HepG2 (cell line): ENCODE data around the gene ETV1. TPM values are rescaled to one million over a fixed set of nuclear protein-coding genes. Genes with fewer than 3 reads are reported as not detected.

Experiments used
- RNF2 ChIP-seq: fragments of 450-650 bp; conservative IDR thresholded peaks from 2 replicates; pipeline ENCODE4 v1.6.1; 2016; ENCODE audit warnings: low read depth
- ZNF12 ChIP-seq: sonication (generic); formaldehyde crosslinking; IDR thresholded peaks from 2 replicates; pipeline ENCODE4 v1.5.0; 2020; ENCODE audit warnings: missing genetic modification reagents
- ZNF207 ChIP-seq: fragments of 450-650 bp; IDR thresholded peaks from 2 replicates; pipeline ENCODE4 v1.6.1; 2016; ENCODE audit warnings: antibody characterized with exemption, borderline replicate concordance
- ZNF7 ChIP-seq: IDR thresholded peaks from 2 replicates; pipeline ENCODE4 v1.6.1; 2016; ENCODE audit warnings: missing biosample characterization, missing genetic modification reagents
- polyA plus RNA-seq, 8 experiments: library from polyadenylated mRNA; depleted of rRNA in 3 of 8; stranded (reverse) in 7 of 8; unstranded in 1 of 8; fragments of >200 nt; fragmentation: Illumina TruSeq in 4 of 8; extraction: Trizol in 4 of 8; gene quantifications; 2 replicates each; pipeline versions ENCODE4 v1.2.1 to v1.2.3, GENCODE V29; 2011 to 2016; ENCODE audit warnings: low read depth in 4 of 8, missing spikeins in 1 of 8, mixed read lengths in 1 of 8; ENCODE audit not compliant: insufficient read depth in 1 of 8
- total RNA-seq, 5 experiments: library from RNA; depleted of rRNA; stranded (reverse); fragments of >200 nt; fragmentation: Illumina TruSeq; extraction: Trizol; gene quantifications; 2 replicates each; pipeline ENCODE4 v1.2.3, GENCODE V29; 2016; ENCODE audit warnings: low read depth in 1 of 5
- TF ChIP-seq, protein P1 (sequence below): sonication (generic); formaldehyde crosslinking; IDR thresholded peaks from 2 replicates; pipeline ENCODE4 v1.5.0; 2020; ENCODE audit warnings: mild to moderate bottlenecking, missing genetic modification reagents, moderate library complexity
- TF ChIP-seq, protein P2 (sequence below): sonication (generic); formaldehyde crosslinking; IDR thresholded peaks from 2 replicates; pipeline ENCODE4 v1.4.0; 2020; ENCODE audit warnings: mild to moderate bottlenecking, missing genetic modification reagents
- TF ChIP-seq, protein P3 (sequence below): IDR thresholded peaks from 2 replicates; pipeline ENCODE4 v1.6.1; 2016; ENCODE audit warnings: low read depth, missing genetic modification reagents, missing compliant biosample characterization

The ETV1 gene
- total and polyA plus RNA-seq, 2 of the 13 experiments (the other 11 are each of a cell fraction or from before 2014, with no cell fraction given): 0.04 to 0.24 TPM

DNA sequence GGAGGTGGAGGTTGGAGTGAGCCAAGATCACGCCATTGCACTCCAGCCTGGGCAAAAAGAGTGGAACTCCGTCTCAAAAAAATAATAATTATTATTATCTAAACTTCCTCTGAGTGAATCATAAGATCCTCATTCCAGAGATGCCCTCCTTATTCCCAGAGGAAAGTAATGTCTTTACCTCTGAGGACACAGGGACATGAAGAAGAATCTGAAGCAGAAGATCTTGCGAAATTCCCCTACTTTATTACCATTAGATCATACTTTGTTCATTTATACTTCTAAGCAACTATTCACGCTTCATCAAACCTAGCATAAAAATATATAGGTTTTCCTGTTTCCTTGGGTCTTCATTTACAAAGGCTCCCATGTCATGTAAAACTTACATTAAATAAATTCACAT, 143.1 kb downstream of the ETV1 start (continued):
- TF ChIP-seq ZNF207 (no peak), ZNF7 (CRISPR knock-in tag) (no peak), RNF2 (no peak), ZNF12 (CRISPR knock-in tag) (no peak)
- TF ChIP-seq, protein P1, sequence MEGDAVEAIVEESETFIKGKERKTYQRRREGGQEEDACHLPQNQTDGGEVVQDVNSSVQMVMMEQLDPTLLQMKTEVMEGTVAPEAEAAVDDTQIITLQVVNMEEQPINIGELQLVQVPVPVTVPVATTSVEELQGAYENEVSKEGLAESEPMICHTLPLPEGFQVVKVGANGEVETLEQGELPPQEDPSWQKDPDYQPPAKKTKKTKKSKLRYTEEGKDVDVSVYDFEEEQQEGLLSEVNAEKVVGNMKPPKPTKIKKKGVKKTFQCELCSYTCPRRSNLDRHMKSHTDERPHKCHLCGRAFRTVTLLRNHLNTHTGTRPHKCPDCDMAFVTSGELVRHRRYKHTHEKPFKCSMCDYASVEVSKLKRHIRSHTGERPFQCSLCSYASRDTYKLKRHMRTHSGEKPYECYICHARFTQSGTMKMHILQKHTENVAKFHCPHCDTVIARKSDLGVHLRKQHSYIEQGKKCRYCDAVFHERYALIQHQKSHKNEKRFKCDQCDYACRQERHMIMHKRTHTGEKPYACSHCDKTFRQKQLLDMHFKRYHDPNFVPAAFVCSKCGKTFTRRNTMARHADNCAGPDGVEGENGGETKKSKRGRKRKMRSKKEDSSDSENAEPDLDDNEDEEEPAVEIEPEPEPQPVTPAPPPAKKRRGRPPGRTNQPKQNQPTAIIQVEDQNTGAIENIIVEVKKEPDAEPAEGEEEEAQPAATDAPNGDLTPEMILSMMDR (CRISPR knock-in tag): no peak
- TF ChIP-seq, protein P2, sequence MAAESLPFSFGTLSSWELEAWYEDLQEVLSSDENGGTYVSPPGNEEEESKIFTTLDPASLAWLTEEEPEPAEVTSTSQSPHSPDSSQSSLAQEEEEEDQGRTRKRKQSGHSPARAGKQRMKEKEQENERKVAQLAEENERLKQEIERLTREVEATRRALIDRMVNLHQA (CRISPR knock-in tag): no peak
- TF ChIP-seq, protein P3, sequence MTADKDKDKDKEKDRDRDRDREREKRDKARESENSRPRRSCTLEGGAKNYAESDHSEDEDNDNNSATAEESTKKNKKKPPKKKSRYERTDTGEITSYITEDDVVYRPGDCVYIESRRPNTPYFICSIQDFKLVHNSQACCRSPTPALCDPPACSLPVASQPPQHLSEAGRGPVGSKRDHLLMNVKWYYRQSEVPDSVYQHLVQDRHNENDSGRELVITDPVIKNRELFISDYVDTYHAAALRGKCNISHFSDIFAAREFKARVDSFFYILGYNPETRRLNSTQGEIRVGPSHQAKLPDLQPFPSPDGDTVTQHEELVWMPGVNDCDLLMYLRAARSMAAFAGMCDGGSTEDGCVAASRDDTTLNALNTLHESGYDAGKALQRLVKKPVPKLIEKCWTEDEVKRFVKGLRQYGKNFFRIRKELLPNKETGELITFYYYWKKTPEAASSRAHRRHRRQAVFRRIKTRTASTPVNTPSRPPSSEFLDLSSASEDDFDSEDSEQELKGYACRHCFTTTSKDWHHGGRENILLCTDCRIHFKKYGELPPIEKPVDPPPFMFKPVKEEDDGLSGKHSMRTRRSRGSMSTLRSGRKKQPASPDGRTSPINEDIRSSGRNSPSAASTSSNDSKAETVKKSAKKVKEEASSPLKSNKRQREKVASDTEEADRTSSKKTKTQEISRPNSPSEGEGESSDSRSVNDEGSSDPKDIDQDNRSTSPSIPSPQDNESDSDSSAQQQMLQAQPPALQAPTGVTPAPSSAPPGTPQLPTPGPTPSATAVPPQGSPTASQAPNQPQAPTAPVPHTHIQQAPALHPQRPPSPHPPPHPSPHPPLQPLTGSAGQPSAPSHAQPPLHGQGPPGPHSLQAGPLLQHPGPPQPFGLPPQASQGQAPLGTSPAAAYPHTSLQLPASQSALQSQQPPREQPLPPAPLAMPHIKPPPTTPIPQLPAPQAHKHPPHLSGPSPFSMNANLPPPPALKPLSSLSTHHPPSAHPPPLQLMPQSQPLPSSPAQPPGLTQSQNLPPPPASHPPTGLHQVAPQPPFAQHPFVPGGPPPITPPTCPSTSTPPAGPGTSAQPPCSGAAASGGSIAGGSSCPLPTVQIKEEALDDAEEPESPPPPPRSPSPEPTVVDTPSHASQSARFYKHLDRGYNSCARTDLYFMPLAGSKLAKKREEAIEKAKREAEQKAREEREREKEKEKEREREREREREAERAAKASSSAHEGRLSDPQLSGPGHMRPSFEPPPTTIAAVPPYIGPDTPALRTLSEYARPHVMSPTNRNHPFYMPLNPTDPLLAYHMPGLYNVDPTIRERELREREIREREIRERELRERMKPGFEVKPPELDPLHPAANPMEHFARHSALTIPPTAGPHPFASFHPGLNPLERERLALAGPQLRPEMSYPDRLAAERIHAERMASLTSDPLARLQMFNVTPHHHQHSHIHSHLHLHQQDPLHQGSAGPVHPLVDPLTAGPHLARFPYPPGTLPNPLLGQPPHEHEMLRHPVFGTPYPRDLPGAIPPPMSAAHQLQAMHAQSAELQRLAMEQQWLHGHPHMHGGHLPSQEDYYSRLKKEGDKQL (CRISPR knock-in tag): no peak
